ENCODE data around the gene ARHGAP26.

The ARHGAP26 gene

GRCh38 chr5:142816531-142817430 is 46.6 kb downstream of the ARHGAP26 start:
- peak; percentile 68 for DNase-seq

DNA sequence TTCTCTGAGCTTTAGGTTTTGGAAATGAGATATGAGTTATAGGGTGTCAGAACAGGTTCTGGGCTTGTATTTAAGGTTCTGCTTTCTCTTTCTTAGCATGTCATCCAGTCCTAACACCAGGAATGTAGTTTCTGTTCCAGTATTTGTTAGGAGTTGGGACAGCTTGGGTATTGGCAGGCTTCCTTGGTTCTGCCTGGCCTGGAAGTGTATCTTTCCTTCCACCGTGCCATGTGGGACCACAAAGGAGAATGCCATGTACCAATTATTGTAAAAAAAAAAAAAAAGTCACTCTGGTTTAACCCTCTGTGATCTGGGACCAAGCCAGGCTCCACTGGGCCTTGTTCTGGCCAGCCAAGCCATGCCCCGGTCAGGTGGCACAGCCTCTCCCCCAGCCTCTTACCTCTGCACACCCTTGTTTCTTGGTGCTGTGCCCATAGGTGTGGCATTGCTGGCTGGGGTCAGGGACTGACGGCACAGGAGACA is 47.8 kb downstream of the ARHGAP26 start:
- DNase-seq, result no peak

DNA sequence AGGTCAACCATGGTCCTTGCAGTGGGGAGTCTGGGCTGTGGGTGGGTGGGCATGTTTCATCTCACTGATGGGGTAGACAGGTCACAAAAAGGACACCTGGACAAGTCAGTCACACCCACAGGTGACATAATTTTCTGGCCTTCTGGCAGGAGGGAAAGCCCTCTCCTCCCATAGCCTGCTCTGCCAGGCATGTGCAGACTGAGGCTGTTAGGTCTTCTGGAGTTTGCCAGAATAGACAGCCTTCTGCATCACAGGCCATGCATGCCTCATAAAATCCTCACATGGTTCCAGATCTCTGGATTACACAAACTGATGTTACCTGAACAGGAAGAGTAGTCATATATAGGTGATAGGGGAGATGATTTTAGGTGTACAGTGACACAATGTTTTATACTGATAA is 49.1 kb downstream of the ARHGAP26 start:
- DNase-seq, result no peak

GRCh38 chr5:142819825-142820224 is 49.6 kb downstream of the ARHGAP26 start:
- DNase-seq, result no peak

DNA sequence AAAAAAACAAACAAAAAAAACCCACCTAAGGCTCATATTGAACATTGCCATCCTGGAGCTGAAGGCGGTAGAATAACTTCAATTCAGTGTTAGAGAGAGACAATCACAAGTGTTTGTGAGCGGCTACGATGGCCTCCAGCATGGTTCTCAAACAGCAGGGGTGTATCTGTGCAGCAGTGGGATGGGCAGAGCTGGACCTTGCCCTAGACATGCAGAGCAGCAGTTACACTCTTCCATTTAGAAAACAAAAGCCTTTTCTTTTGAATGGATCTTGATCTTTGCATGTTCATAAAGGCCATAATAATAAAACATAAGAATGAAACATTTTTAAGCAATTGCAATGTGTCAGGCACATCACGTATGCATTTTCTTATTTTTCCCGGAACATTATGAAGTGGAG is 50.3 kb downstream of the ARHGAP26 start:
- no peak for DNase-seq

DNA sequence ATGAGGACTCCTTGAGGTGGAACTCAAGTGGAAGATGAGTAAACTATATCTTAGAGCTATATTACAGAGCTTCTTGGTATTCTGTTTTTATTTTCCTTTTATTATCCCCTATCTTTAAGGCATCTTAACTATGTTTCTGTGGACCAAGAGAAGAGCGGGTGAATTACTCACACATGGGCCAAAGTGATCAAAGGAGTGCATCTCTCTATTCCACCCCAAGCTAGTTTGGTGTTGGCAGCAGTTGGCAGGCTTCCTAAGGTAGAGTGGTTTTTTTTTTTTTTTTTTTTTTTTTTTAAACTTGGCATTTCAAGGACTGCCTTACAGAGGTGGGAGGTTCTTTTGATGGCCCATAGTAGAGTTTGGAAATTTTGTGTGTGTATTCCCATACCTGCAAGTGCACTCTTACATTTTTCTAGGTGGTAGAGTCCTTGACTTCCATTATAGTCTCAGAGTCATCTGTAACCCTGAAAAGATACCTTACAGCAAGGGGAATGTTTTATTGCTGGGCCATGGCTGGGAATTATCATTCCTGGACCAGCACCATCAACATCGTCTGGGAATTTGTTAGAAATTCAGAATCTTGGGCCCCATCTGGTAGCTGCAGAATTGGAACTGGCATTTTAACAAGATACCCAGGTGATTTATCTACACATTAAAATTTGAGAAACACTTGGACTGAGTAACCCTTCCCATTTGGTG is 51.0 kb downstream of the ARHGAP26 start:
- DNase-seq, result no peak

DNA sequence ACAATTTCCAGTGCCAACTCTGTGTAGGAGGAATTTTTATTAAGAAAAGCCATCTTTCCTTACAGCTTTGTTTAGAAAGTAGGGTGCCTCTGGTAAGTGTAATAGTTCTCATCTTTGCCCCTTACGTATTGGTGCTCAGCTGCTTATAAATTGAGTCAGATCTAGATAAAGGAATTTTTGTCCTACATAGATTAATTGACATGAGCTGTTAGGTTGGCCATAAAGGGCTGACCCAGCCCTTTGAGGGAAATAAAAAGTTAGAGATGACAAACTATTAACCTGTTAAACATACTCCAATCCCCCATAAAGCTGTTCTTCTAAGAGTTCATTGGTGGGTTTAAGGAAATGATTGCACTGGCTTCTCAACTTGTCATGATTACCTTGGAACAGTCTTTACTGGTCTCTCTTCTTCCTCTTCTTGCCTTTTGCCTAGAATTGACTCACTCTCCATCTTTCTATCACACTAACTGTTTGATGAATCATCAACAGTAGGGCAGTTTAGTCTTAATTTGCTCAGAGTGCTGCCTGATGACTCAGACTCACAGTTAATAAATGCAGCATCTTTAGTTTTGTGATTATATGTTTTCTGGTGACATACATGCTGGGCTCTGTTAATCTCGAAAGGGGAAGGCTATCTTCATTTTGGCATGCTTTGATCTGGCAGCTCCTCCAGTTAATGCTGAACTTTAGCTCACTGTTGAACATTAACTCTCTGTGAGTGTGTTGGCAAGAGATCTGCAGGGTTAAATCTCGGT is 51.7 kb downstream of the ARHGAP26 start:
- DNase-seq, result peak; percentile 79

- no peak for DNase-seq
Observed at GRCh38 chr5:142823126-142823525, 52.9 kb downstream of the ARHGAP26 start.

DNA sequence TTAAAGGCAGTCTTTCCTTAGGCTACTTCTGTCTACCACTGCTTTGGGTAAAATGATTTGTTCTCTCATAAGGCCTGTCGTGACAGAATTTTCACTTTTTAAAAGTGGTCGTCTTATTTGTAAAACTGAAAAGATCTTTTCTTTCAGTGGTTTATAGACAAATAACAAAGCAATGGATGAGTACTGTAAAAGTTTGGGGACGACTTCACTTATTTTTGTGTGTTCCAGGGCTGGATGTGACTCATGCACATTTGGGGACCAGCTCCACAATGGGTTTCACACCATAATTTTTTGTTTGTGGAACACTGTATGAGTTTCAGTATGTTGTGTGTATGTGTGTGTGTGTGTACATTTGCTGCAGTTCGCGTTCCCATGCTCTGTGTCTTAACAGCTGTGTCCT is 53.6 kb downstream of the ARHGAP26 start:
- DNase-seq, result no peak

- DNase-seq, result no peak
Observed at GRCh38 chr5:142824391-142824790, 54.2 kb downstream of the ARHGAP26 start.

- no peak for DNase-seq
Observed at GRCh38 chr5:142825378-142826089, 55.4 kb downstream of the ARHGAP26 start.

DNA sequence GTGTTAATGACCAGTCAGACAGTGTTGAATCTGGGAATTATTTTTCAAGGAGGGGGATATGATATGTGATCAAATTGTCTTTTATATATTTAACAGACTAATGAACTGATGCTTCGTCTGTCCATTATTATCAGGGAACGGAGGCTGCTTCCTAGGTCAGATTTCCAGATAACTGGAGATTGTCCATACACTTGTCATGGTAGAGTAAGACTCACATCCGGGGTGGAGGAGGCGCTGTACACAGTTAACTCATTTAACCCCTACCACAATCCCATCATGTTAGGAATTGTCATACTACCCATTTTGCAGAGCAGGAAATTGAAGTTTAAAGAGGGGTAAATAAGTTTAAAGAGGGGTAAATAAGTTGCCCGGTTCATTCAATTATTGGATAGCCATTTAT is 55.9 kb downstream of the ARHGAP26 start:
- no peak for DNase-seq

- peak; percentile 64 for DNase-seq
Observed at GRCh38 chr5:142826741-142827492, 56.7 kb downstream of the ARHGAP26 start.

DNA sequence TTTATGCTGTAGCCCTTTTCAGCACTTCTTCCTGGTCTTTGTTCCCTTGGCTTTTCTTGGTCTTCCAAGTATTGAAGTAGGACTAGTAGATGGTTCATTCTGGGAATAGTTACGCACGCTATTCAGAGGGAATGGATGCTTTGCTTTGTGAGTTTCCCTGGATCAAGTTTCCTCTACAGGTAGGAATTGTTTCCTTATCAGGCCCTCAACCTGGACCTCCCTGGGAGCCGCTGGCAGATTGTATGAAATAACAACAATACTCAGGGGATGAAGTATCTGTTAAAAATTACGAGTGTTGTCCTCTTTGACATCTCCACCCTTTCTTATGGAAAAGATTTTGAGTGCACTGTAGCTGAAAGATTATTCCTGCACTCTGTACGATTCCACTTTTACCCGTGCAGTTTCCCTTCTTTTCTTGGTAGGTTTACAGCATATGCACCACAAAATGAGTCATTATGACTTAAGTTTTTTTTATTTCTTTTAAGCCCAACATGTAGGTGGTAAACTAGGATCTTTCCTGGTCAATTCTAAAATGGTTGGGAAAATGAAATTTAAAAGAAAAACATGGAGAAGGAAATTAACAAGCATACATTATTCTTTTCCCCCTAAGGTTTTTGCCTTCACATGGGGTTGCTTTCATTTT is 57.9 kb downstream of the ARHGAP26 start:
- no peak for DNase-seq

GRCh38 chr5:142828797-142829535 is 58.8 kb downstream of the ARHGAP26 start:
- no peak for DNase-seq

- no peak for DNase-seq
Observed at GRCh38 chr5:142829801-142830220, 59.6 kb downstream of the ARHGAP26 start.

DNA sequence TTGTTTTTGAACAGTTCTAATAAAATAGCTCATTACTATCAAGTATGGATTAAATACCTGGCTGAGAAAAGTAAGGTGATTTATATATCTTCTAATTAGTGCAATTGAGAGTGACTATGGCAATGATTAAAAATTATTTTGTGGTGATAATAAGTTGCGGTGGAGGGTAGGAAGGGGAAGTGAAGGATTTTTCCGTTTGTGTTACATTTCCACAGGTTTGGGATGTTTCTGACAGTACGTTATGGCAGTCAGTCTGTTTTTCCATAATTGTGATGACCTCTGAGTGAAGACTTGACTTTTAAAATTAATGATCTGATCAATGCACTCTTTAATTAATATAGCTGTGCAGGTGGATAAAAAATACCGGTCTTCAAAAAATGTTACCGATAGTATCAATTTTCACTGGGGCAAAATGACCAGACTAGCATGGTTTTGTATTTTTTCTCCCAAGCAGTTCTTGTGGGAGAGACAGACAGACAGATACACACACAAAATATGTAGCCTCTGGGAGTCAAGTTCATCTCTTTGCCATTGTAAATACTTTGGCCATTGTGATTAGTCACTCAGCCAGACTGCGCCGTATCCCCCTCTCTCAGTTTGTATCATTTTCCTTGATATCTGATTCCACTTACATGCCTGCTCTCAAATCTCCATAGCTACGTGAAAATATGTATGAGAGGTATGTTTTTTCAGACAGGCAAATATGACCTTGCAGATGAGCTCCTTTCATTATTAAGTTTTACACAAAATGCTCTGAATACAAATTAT is 60.2 kb downstream of the ARHGAP26 start:
- DNase-seq, result no peak

DNA sequence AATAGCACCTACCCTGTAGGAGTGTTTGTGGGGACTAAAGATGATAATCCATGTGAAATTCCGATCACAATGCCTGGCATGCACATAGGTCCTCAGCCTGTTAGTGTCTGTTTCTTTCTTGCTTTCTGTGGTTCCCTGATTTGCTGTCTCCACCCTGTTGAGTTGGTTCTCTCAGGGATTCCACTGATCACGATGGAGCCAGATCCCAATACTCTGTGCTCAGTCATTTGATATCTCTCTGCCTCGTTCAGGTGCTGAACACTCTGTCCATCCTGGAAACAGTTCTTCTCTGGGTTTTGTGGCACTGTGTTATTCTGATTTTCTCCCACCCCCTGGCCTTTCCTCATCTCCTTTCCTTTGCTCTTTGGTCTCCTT is 60.8 kb downstream of the ARHGAP26 start:
- no peak for DNase-seq

GRCh38 chr5:142832263-142832662 is 62.1 kb downstream of the ARHGAP26 start:
- no peak for DNase-seq
